Measurements from ENCODE around the gene FAM186B.

GRCh38 chr12:49543914-49544815 lies 61.3 kb downstream of the FAM186B start:
- TF ChIP-seq, protein P1, sequence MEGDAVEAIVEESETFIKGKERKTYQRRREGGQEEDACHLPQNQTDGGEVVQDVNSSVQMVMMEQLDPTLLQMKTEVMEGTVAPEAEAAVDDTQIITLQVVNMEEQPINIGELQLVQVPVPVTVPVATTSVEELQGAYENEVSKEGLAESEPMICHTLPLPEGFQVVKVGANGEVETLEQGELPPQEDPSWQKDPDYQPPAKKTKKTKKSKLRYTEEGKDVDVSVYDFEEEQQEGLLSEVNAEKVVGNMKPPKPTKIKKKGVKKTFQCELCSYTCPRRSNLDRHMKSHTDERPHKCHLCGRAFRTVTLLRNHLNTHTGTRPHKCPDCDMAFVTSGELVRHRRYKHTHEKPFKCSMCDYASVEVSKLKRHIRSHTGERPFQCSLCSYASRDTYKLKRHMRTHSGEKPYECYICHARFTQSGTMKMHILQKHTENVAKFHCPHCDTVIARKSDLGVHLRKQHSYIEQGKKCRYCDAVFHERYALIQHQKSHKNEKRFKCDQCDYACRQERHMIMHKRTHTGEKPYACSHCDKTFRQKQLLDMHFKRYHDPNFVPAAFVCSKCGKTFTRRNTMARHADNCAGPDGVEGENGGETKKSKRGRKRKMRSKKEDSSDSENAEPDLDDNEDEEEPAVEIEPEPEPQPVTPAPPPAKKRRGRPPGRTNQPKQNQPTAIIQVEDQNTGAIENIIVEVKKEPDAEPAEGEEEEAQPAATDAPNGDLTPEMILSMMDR (IDR thresholded peaks at IDR 0.05) = no peak
- TF ChIP-seq IRF3 (IDR thresholded peaks at IDR 0.05; ENCODE audit: low read depth, low read length) = no peak
- no peak for TF ChIP-seq REST (IDR thresholded peaks at IDR 0.05; ENCODE audit: low read depth, low read length)
- TF ChIP-seq NRF1 (IDR thresholded peaks at IDR 0.05; ENCODE audit: low read depth, low read length) = no peak
- no peak for TF ChIP-seq TCF12 (IDR thresholded peaks at IDR 0.05)
- TF ChIP-seq CHD2 (IDR thresholded peaks at IDR 0.05; ENCODE audit: low read length, partially characterized antibody) = no peak
- TF ChIP-seq TEAD4 (IDR thresholded peaks at IDR 0.05; ENCODE audit: borderline replicate concordance, insufficient read depth) = no peak
- no peak for TF ChIP-seq TAF1 (IDR thresholded peaks at IDR 0.05; ENCODE audit: borderline replicate concordance, low read depth, low read length)
